ENCODE measurements around the gene CDK2.

GRCh38 chr12:55978393-55978792 lies 11.8 kb downstream of the CDK2 start:
- TF ChIP-seq CTCF (IDR thresholded peaks at IDR 0.05; ENCODE audit: poor library complexity, severe bottlenecking): no peak
- no peak for TF ChIP-seq EP300 (conservative IDR thresholded peaks at IDR 0.05; ENCODE audit: poor library complexity, severe bottlenecking)
- no peak for TF ChIP-seq EZH2 (IDR thresholded peaks at IDR 0.05; ENCODE audit: borderline replicate concordance, insufficient read depth, low read length, poor library complexity, severe bottlenecking)
- TF ChIP-seq TAF1 (IDR thresholded peaks at IDR 0.05; ENCODE audit: low read depth): no peak
- TF ChIP-seq REST (IDR thresholded peaks at IDR 0.05; ENCODE audit: borderline replicate concordance): no peak
- no peak for TF ChIP-seq SMC3 (conservative IDR thresholded peaks at IDR 0.05; ENCODE audit: poor library complexity)

Measured in neural cell (in vitro differentiated cells).